Karpas-422 (cell line): ENCODE data around the gene PTPRH. TPM values are rescaled to one million over a fixed set of nuclear protein-coding genes. Genes with fewer than 3 reads are reported as not detected.

Experiments
- DNase-seq: peaks from one replicate; pipeline ENCODE4 v3.0.0-alpha.2; 2015
- H2AFZ ChIP-seq: fragments of 200-600 bp; sonication (generic); 2 replicates; pipeline ENCODE4 v1.6.1; 2014; ENCODE audit warnings: antibody characterized with exemption, low read length, mixed read lengths
- H3K27ac ChIP-seq: fragments of 200-600 bp; sonication (generic); 2 replicates; pipeline ENCODE4 v1.5.1; 2014; ENCODE audit warnings: mild to moderate bottlenecking, low read length, moderate library complexity
- H3K27me3 ChIP-seq: fragments of 200-600 bp; sonication (generic); 2 replicates; pipeline ENCODE4 v1.6.1; 2014; ENCODE audit warnings: low read length, mixed read lengths
- H3K36me3 ChIP-seq: fragments of 200-600 bp; sonication (generic); 2 replicates; pipeline ENCODE4 v1.6.1; 2014; ENCODE audit warnings: low read length, mixed read lengths; ENCODE audit not compliant: insufficient read depth
- H3K4me1 ChIP-seq: fragments of 200-600 bp; sonication (generic); 2 replicates; pipeline ENCODE4 v1.6.1; 2014; ENCODE audit warnings: mild to moderate bottlenecking, low read length, mixed read lengths
- H3K4me2 ChIP-seq: fragments of 200-600 bp; sonication (generic); 2 replicates; pipeline ENCODE4 v1.6.1; 2014; ENCODE audit warnings: low read length, low read depth, mild to moderate bottlenecking; ENCODE audit not compliant: poor library complexity, severe bottlenecking
- H3K4me3 ChIP-seq: fragments of 200-600 bp; sonication (generic); 2 replicates; pipeline ENCODE4 v1.5.1; 2014; ENCODE audit warnings: mild to moderate bottlenecking, antibody characterized with exemption, low read length, mixed read lengths
- H3K79me2 ChIP-seq: fragments of 200-600 bp; sonication (generic); 2 replicates; pipeline ENCODE4 v1.6.1; 2014; ENCODE audit warnings: mild to moderate bottlenecking, low read length, mixed read lengths
- H3K9ac ChIP-seq: fragments of 200-600 bp; sonication (generic); 2 replicates; pipeline ENCODE4 v1.6.0; 2014; ENCODE audit warnings: low read length
- H3K9me2 ChIP-seq: fragments of 200-600 bp; sonication (generic), shearing (Covaris generic); replicated peaks from 2 replicates; pipeline ENCODE4 v1.6.0; 2014; ENCODE audit warnings: mild to moderate bottlenecking, low read length, moderate library complexity; ENCODE audit not compliant: insufficient read depth
- H3K9me3 ChIP-seq: fragments of 300-700, 200-600 bp; sonication (generic); 2 replicates; pipeline ENCODE4 v1.6.1; 2014; ENCODE audit warnings: low read length, mixed read lengths
- H4K20me1 ChIP-seq: fragments of 200-600 bp; sonication (generic); 2 replicates; pipeline ENCODE4 v1.6.1; 2014; ENCODE audit warnings: mild to moderate bottlenecking, antibody characterized with exemption, low read length, low read depth; ENCODE audit not compliant: insufficient read depth
- total RNA-seq: library from RNA; depleted of rRNA; stranded (reverse); fragments of >200 nt; shearing (Covaris generic); gene quantifications from 2 replicates; pipeline ENCODE4 v1.2.3, GENCODE V29; 2014; ENCODE audit warnings: low replicate concordance

Gene PTPRH
- total RNA-seq, 1 experiment from 2014 or later: 1.4 TPM

DNA sequence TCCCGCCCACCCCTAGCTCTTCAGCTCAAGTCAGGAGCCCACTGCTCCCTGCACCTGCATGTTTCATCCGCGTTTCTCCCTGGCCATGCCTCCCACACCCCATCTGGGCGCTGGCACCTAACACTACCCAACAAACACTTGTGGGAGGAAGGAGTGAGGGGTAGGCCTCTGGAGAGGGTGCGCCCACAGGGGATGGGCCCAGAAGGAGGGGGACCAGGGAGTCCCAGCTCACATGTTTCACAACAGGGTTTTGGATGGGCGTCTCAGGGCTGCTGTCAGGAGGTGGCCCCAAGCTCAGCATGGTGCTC is 31.4 kb upstream of the PTPRH start:
- Histone ChIP-seq H3K9me2 (no peaks in the 10 kb centered on the region), H3K79me2 (peaks cover 57% of the 10 kb centered on the region), H3K4me3 (no peak overlapping the region), H3K4me1 (no peaks in the 10 kb centered on the region), H2AFZ (no peak overlapping the region), H3K9ac (no peak overlapping the region), H3K27ac (no peak overlapping the region), H3K4me2 (no peak overlapping the region), H3K9me3 (no peaks in the 10 kb centered on the region), H3K27me3 (no peaks in the 10 kb centered on the region), H4K20me1 (peaks cover 66% of the 10 kb centered on the region), H3K36me3 (peaks cover 73% of the 10 kb centered on the region)
- no peak for DNase-seq

DNA sequence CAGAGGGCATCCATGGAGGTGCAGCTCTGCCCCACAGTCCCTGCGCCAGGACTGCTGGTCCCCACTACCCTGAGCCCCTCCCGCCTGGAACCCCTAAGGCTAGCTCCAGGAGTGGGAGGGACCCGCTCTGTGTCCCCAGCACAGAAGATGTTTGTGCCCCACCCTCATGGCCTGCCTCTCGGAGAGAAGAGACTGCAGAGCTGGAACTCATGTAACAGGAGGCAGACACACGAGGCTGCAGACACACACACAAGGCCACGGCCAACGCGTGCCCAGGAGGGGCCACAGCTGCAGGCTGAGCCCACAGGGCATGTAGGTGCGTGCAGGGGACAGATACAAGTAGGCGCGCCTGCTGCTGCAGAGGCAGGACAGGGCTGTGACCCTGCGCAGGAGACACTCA is 29.7 kb upstream of the PTPRH start:
- no peak for DNase-seq
- Histone ChIP-seq H3K27ac (no peak overlapping the region), H3K27me3 (no peaks in the 10 kb centered on the region), H2AFZ (no peak overlapping the region), H3K4me3 (no peak overlapping the region), H3K9ac (no peak overlapping the region), H3K36me3 (peaks cover 74% of the 10 kb centered on the region), H3K9me3 (no peaks in the 10 kb centered on the region), H4K20me1 (peaks cover 61% of the 10 kb centered on the region), H3K4me1 (no peaks in the 10 kb centered on the region), H3K4me2 (no peak overlapping the region), H3K9me2 (no peaks in the 10 kb centered on the region), H3K79me2 (peaks cover 54% of the 10 kb centered on the region)

DNA sequence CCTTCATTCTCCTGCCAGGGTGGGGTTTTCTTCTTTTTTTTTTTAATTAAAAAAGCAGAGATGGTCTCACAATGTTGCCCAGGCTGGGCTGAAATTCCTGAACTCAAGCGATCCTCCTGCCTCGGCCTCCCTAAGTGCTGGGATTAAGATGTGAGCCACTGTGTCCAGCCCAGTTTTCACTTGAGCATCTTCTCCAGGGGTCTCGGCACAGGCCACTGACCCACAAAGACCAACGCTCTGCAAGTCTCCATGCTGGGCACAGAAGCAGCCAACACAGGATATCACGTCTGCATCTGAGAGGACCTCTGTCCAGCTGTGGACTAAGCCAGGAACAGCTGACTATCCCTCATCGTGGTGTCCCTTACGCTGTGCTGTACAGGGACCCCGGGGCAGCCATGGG is 28.7 kb upstream of the PTPRH start:
- H4K20me1 ChIP-seq: peaks cover 60% of the 10 kb centered on the region
- no peaks in the 10 kb centered on the region for H3K27me3 ChIP-seq
- H3K79me2 ChIP-seq: peaks cover 55% of the 10 kb centered on the region
- H3K9me2 ChIP-seq: no peaks in the 10 kb centered on the region
- peaks cover 80% of the 10 kb centered on the region for H3K36me3 ChIP-seq
- no peak overlapping the region for H3K27ac ChIP-seq
- no peak overlapping the region for H2AFZ ChIP-seq
- H3K9ac ChIP-seq: no peak overlapping the region
- no peak overlapping the region for H3K4me2 ChIP-seq
- DNase-seq: no peak
- no peaks in the 10 kb centered on the region for H3K4me1 ChIP-seq
- no peak overlapping the region for H3K4me3 ChIP-seq
- no peaks in the 10 kb centered on the region for H3K9me3 ChIP-seq

DNA sequence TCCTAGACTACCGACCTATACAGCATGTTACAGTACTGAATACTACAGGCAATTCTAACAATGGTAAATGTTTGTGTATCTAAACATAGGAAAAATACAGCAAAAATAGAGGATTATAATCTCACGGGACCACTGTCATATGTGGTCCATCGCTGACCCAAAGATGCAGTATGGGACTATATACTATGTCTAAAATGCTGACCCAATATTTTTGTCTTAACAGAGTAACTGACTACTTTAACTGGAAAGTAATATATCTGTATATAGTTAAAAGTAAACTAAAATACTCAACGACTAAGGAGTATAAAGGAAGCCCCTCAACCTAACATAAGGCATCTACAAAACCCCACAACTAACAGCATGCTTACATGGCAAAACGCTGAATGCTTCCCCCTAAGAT is 23.7 kb upstream of the PTPRH start:
- Histone ChIP-seq H3K4me3 (no peak overlapping the region), H3K36me3 (peaks cover 79% of the 10 kb centered on the region), H3K9ac (no peak overlapping the region), H3K4me1 (no peaks in the 10 kb centered on the region), H3K27ac (no peak overlapping the region), H2AFZ (no peak overlapping the region), H3K27me3 (no peaks in the 10 kb centered on the region), H3K9me3 (no peaks in the 10 kb centered on the region), H3K79me2 (peaks cover 40% of the 10 kb centered on the region), H3K9me2 (no peaks in the 10 kb centered on the region), H4K20me1 (peaks cover 51% of the 10 kb centered on the region), H3K4me2 (no peak overlapping the region)
- DNase-seq: no peak

DNA sequence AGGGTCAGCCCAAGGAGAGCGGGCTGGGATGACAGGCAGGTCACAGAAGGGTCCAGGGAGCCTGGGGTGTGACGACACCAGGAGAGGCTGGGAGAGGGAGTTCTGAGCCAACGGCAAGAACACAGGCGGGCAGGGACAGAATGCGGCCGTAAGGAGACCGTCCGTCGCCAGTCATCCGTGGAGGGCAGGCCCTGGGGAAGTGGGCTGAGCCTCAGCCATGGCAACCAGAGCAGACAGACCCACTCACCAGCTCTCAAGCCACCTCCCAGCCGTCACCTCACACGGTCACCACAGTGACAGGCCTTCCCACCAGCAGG is 22.9 kb upstream of the PTPRH start:
- Histone ChIP-seq H3K9me3 (no peaks in the 10 kb centered on the region), H3K9me2 (no peaks in the 10 kb centered on the region), H3K79me2 (peaks cover 35% of the 10 kb centered on the region), H3K27me3 (no peaks in the 10 kb centered on the region), H4K20me1 (peaks cover 48% of the 10 kb centered on the region), H3K4me3 (no peak overlapping the region), H3K36me3 (peaks cover 79% of the 10 kb centered on the region), H3K27ac (no peak overlapping the region), H3K4me2 (no peak overlapping the region), H3K4me1 (no peaks in the 10 kb centered on the region), H3K9ac (no peak overlapping the region), H2AFZ (no peak overlapping the region)
- DNase-seq: no peak

DNA sequence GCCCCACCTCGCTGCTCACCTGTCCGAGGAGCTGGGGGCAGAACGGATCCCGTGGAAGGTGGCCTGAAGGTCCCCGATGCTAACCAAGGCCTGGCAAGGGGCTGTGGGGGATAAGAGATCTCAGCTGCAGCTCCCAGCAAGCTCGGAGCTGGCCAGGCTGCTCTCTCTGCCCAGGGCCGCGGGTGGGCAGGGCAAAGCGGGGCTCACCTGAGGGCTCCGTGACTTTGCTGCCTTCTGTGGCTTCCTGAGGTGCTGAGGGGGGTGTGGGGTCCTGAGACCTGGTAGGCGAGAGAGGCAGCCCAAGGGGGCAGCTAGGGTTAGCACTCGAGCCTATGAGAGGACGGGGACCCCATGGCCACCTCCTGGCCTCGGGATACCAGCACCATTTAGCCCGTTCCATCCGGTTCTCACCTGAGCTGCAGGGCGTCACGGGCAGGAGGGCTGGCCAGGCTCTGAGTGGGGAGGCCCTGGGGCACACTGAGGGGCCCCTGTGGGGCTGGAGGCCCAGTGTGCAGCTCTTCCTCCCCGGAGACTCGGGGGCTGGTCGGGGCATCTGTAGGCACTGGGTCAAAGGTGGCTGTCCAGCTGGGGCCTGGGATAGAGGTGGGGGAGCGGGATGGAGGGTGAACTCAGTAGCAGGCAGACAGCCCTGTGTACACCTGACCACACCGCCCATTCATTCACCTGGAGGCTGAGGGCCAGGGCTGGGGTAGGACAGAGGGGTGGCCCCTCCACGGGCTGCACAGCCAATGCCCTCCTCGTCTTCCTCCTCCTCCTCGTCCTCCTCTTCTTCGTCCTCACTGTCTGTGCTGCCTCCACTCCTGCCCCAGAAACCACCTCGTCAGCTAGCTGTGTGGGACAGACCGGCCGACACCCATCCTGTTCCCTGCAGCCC is 22.3 kb upstream of the PTPRH start:
- Histone ChIP-seq H3K27ac (no peak overlapping the region), H3K4me2 (no peak overlapping the region), H3K9me2 (no peaks in the 10 kb centered on the region), H3K27me3 (no peaks in the 10 kb centered on the region), H3K4me3 (no peak overlapping the region), H3K4me1 (no peaks in the 10 kb centered on the region), H3K36me3 (peaks cover 79% of the 10 kb centered on the region), H2AFZ (no peak overlapping the region), H3K9me3 (no peaks in the 10 kb centered on the region), H3K9ac (no peak overlapping the region), H4K20me1 (peaks cover 43% of the 10 kb centered on the region), H3K79me2 (peaks cover 31% of the 10 kb centered on the region)
- DNase-seq: no peak

DNA sequence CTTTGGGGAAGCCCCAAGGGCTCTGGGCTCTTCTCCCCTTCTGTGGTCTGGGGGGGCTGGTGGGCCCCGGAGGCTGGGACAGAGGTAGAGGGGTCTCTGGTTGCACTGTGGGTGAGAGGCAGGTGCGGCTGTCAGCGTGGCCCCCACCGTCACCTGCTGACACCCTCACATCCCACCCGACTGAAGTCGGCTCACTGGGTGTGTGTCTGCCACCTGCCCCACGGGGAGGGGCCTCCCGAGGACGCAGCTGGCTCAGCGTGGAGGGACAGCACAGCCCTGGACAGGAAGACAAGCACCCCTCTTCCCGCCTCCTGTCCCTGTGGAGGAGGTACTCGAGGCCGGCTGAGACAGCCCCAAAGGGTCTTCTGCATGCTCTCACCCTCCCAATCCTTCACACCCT is 21.5 kb upstream of the PTPRH start:
- Histone ChIP-seq H3K4me1 (no peaks in the 10 kb centered on the region), H3K79me2 (peaks cover 24% of the 10 kb centered on the region), H2AFZ (no peak overlapping the region), H3K9ac (no peak overlapping the region), H3K4me2 (no peak overlapping the region), H3K27ac (no peak overlapping the region), H3K9me3 (no peaks in the 10 kb centered on the region), H3K36me3 (peaks cover 79% of the 10 kb centered on the region), H3K9me2 (no peaks in the 10 kb centered on the region), H3K27me3 (no peaks in the 10 kb centered on the region), H4K20me1 (peaks cover 34% of the 10 kb centered on the region), H3K4me3 (no peak overlapping the region)
- no peak for DNase-seq

DNA sequence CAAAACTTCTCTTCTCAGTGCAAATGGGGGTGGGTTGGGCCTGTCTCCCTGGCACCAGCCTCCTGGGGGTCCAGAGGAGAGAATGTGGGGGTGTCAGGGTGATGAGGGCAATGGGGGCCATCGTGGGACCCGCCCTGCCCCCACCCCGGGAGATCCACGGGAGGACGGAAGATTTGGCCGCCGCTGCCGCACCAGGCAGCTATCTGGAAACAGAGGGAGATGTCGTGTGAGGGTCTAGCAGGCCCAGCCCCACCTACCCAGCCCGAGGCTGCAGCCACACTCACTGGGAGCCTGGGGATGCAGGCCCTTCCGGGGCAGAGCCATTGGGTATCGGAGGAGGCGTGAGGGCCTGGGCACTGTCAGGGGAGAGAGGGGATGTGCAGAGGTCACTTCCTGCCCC is 21.0 kb upstream of the PTPRH start:
- peaks cover 24% of the 10 kb centered on the region for H3K79me2 ChIP-seq
- no peaks in the 10 kb centered on the region for H3K9me3 ChIP-seq
- H3K27ac ChIP-seq: no peak overlapping the region
- no peaks in the 10 kb centered on the region for H3K4me1 ChIP-seq
- H3K4me3 ChIP-seq: no peak overlapping the region
- DNase-seq: no peak
- no peak overlapping the region for H2AFZ ChIP-seq
- no peaks in the 10 kb centered on the region for H3K27me3 ChIP-seq
- no peak overlapping the region for H3K4me2 ChIP-seq
- no peaks in the 10 kb centered on the region for H3K9me2 ChIP-seq
- H4K20me1 ChIP-seq: peaks cover 34% of the 10 kb centered on the region
- H3K9ac ChIP-seq: no peak overlapping the region
- peaks cover 82% of the 10 kb centered on the region for H3K36me3 ChIP-seq
